Measurements from ENCODE around the gene ANK2.
A peak's percentile ranks its signal among the peaks of the same experiment; 100 is the strongest.

Gene ANK2

GRCh38 chr4:113285501-113285900 lies 236.0 kb downstream of the ANK2 start:
- no peak overlapping the region for H3K4me3 ChIP-seq (ENCODE audit: low read depth, low read length)
- in situ Hi-C loops (cut with HindIII; ENCODE audit: low sequenced_read_pairs): no loop called here
- TF ChIP-seq CTCF (IDR thresholded peaks at IDR 0.05; ENCODE audit: low read depth, low read length): no peak
- no peak for DNase-seq (ENCODE audit: low read depth, low spot score)

- no peak for DNase-seq (ENCODE audit: low read depth, low spot score)
- TF ChIP-seq CTCF (IDR thresholded peaks at IDR 0.05; ENCODE audit: low read depth, low read length): no peak
- in situ Hi-C loops (cut with HindIII; ENCODE audit: low sequenced_read_pairs): no loop called here
- H3K4me3 ChIP-seq (ENCODE audit: low read depth, low read length): no peak overlapping the region
Observed at GRCh38 chr4:113288257-113288656, 238.8 kb downstream of the ANK2 start.

GRCh38 chr4:113288696-113289095 lies 239.2 kb downstream of the ANK2 start:
- in situ Hi-C loops (cut with HindIII; ENCODE audit: low sequenced_read_pairs): no loop called here

GRCh38 chr4:113289766-113290165 lies 240.3 kb downstream of the ANK2 start:
- no peak for TF ChIP-seq CTCF (IDR thresholded peaks at IDR 0.05; ENCODE audit: low read depth, low read length)
- in situ Hi-C loops (cut with HindIII; ENCODE audit: low sequenced_read_pairs): no loop called here
- peak; percentile 15 for DNase-seq (ENCODE audit: low read depth, low spot score)
- no peak overlapping the region for H3K4me3 ChIP-seq (ENCODE audit: low read depth, low read length)

More at GRCh38 chr4:113288696-113289095, 239.2 kb downstream of the ANK2 start:
- no peak overlapping the region for H3K4me3 ChIP-seq (ENCODE audit: low read depth, low read length)
- no peak for DNase-seq (ENCODE audit: low read depth, low spot score)
- TF ChIP-seq CTCF (IDR thresholded peaks at IDR 0.05; ENCODE audit: low read depth, low read length): no peak

GRCh38 chr4:113290666-113291065 lies 241.2 kb downstream of the ANK2 start:
- no peak for TF ChIP-seq CTCF (IDR thresholded peaks at IDR 0.05; ENCODE audit: low read depth, low read length)
- DNase-seq (ENCODE audit: low read depth, low spot score): no peak
- in situ Hi-C loops (cut with HindIII; ENCODE audit: low sequenced_read_pairs): no loop called here

GRCh38 chr4:113292371-113293042 lies 243.1 kb downstream of the ANK2 start:
- H3K4me3 ChIP-seq (ENCODE audit: low read depth, low read length): no peak overlapping the region
- TF ChIP-seq CTCF (IDR thresholded peaks at IDR 0.05; ENCODE audit: low read depth, low read length): no peak
- in situ Hi-C loops (cut with HindIII; ENCODE audit: low sequenced_read_pairs): no loop called here
- DNase-seq (ENCODE audit: low read depth, low spot score): peak; percentile 66

More at GRCh38 chr4:113290666-113291065, 241.2 kb downstream of the ANK2 start:
- H3K4me3 ChIP-seq (ENCODE audit: low read depth, low read length): no peak overlapping the region
